ENCODE data around the gene MTHFD1. TPM values are rescaled to one million over a fixed set of nuclear protein-coding genes. Genes with fewer than 3 reads are reported as not detected.

MTHFD1 gene
- total and polyA plus RNA-seq, 9 of the 15 experiments (the other 6 are each of a cell fraction or from before 2014, with no cell fraction given), result 66.7 to 158 (median 90.9) TPM

DNA sequence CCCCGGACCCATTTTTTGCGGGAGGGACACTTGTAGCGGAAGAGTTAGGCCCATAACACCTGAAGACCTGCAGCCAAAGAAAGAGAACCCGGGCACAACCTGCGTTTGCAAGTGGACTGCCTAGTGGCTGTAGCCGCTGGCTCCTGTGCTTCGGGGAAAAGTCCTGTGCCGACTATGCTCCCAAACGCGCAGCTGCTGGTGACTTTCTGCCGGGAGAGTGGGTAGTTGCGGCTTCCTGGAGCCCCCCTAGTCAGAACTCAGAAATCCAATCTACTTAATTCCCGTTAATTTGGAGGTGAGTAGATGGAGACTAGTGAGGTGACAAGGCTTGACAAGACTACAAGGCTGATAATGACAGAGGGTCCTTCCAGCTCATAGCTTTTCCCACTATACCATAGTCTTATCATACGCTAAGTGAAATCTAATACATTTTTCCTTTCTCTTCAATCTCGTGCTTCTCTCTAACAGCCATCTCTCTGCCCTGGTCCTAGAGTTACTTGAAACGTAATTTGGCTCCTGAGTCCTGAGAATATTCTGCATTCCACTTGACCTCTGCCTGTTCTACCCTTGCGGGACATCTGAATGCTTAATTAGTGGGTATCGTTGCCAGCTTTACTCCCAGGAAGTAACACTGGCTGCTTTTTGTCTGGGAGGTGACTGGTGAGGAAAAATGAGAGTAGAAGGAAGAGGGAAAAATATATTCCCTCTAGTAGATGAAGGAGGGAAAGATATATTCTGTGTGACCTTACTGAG lies 556 bp downstream of the MTHFD1 start (continued):
- TF ChIP-seq SNIP1 (IDR thresholded peaks at IDR 0.05; ENCODE audit: low read depth) (no peak), CEBPB (tag; IDR thresholded peaks at IDR 0.05) (no peak), REST (IDR thresholded peaks at IDR 0.05; ENCODE audit: borderline replicate concordance) (no peak), REST (CRISPR knock-in tag; IDR thresholded peaks at IDR 0.05; ENCODE audit: low read depth) (no peak), ARID2 (IDR thresholded peaks at IDR 0.05) (no peak), SMARCE1 (IDR thresholded peaks at IDR 0.05) (0 out of 2 replicates have a peak, but pooled peaks have one; percentile 10), GMEB1 (CRISPR knock-in tag; IDR thresholded peaks at IDR 0.05) (no peak), ERF (CRISPR knock-in tag; IDR thresholded peaks at IDR 0.05) (0 out of 2 replicates have a peak, but pooled peaks have one; percentile 4), HMG20B (CRISPR knock-in tag; IDR thresholded peaks at IDR 0.05) (no peak), ZNF717 (CRISPR knock-in tag; IDR thresholded peaks at IDR 0.05) (no peak), MNT (conservative IDR thresholded peaks at IDR 0.05) (peak in 1 of 2 experiments; percentile 12; a peak in 1 of 4 replicates), HNRNPK (IDR thresholded peaks at IDR 0.05; ENCODE audit: low read depth, low read length, poor library complexity, severe bottlenecking) (no peak), NR2C1 (IDR thresholded peaks at IDR 0.05) (no peak), NR2C1 (tag; IDR thresholded peaks at IDR 0.05) (no peak), DLX4 (CRISPR knock-in tag; IDR thresholded peaks at IDR 0.05) (no peak), RFX1 (IDR thresholded peaks at IDR 0.05) (no peak)
- TF ChIP-seq, protein P1, sequence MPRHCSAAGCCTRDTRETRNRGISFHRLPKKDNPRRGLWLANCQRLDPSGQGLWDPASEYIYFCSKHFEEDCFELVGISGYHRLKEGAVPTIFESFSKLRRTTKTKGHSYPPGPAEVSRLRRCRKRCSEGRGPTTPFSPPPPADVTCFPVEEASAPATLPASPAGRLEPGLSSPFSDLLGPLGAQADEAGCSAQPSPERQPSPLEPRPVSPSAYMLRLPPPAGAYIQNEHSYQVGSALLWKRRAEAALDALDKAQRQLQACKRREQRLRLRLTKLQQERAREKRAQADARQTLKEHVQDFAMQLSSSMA (CRISPR knock-in tag; IDR thresholded peaks at IDR 0.05), result no peak
